Erythroblast (primary cell): Measurements from ENCODE around the gene NCOA7.

ENCODE experiments used
- GATA1 ChIP-seq: IDR thresholded peaks from 2 replicates; pipeline ENCODE4 v1.6.1; 2011; ENCODE audit warnings: low read depth, mild to moderate bottlenecking, control low read depth, low read length, moderate library complexity
- POLR2A ChIP-seq: IDR thresholded peaks from 2 replicates; pipeline ENCODE4 v1.6.1; 2011; ENCODE audit warnings: mild to moderate bottlenecking, low read length

DNA sequence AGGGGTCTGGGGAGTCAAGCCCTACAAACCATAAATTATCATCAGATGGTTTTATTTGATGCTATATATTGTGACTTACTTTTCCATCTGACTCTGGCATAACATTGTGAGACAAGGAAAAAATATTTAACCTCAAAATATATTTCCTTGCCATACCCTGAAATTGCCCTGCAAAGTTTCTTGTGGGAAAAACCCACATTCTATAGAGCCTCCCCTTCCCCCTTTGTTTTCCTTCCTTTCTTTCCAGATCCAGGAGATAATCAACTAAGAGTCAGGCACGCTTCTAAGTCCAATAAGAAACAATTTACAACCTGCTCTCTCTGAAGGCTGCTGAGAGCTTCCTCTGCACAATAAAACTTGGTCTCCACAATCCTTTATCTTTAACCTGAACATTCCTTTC lies 148.3 kb downstream of the NCOA7 start:
- TF ChIP-seq POLR2A = no peak
- TF ChIP-seq GATA1 = no peak
